HG02973 (cell line): ENCODE measurements around the gene ANKRD13B.

Source experiments
- ATAC-seq: cut with Tn5 transposase; IDR thresholded peaks from one replicate; pipeline ENCODE4 v1.9.1; 2021; ENCODE audit warnings: moderate library complexity; ENCODE audit not compliant: unreplicated experiment

Gene ANKRD13B

DNA sequence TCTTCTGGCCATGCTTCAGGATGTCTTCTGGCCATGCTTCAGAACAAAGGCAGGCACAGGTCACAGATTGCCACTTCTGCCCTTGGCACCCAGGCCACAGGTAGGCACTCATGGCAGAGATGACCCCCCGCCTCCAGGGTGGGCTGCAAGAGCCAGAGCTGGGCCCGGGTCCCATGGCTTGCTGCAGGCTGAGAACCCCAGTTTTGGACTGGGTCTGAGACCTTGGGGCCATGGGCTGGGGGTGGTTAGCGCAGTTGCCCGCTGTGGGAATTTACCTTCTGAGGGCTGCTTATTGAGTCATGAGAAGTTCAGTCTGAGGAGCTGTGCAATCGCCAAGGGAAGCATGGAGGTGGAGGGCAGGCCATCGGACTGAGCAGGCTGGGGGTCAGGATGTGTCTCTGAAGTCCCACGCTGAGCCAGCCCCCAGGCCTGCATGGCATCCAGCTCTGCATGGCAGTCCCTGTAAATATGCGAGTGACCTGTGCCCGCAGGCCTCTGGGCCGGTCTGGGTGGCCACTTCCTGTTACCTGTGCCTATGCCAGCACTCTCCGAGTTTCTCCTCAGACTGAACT lies 1.7 kb downstream of the ANKRD13B start:
- no peak for ATAC-seq

DNA sequence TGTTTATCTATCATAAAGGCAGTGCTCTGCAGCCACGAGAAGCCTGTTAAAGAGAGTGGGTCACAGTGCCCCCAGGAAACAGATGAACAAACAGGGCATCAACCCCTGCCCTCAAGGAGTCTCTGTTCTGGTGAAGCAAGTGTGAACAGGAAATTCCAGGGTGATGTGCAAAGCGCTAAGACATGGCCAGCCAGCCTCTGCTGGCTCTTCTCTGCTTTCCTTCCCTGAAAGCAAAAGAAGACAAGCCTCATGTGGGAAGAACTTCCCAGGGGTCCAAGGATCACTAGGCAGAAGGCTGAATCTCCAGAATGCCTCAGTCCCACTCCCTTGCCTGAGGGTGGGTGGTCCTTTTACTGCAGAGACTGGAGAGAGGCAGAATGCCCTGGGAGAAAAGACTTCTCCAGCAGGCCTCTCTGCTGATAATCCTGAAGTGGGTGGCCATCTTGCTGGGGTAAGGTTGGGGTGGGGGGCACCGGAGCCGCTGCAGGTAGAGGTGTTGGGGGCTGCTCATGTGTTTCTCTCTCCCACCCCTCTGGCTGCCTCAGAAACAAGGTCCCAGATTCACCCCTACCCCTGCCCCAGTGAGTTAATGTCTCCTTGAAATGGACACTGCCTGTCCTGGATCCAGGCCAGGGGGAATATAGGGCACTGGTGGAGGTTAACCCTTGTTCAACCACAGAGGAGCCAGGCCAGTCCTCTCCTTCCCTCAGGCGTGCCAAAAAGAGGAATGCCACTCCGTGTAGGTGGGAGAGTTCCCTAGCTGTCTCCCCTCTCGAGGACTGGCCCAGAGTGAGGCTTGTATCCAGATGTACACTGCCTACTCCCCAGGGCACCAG lies 2.4 kb downstream of the ANKRD13B start:
- ATAC-seq, result no peak

GRCh38 chr17:29595943-29596774 lies 3.2 kb downstream of the ANKRD13B start:
- ATAC-seq, result no peak

GRCh38 chr17:29596811-29597210 lies 3.9 kb downstream of the ANKRD13B start:
- ATAC-seq, result no peak

GRCh38 chr17:29597361-29598172 lies 4.6 kb downstream of the ANKRD13B start:
- ATAC-seq, result no peak

DNA sequence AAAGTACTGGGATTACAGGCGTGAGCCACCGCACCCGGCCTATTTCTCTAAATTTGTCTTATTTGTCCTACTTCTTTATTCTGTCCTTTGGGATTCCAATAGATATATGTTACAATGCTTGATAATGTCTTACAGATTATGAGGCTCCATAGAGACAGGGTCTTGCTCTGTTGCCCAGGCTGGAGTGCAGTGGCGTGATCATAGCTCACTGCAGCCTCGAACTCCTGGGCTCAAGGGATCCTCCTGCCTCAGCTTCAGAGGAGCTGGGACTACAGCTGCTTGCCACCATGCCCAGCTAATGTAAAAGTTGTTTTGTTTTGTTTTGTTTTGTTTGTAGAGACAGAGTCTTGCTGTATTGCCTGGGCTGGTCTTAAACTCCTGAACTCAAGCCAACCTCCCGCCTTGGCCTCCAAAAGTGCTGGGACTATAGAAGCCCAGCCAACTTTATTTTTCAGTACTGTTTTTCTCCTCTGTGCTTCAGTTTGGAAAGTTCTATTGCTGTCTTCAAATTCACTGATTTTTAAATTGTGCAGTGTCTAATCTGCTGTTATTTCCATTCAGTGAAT lies 10.3 kb downstream of the ANKRD13B start:
- no peak for ATAC-seq

GRCh38 chr17:29607557-29608195 lies 14.7 kb downstream of the ANKRD13B start:
- no peak for ATAC-seq

- ATAC-seq, result no peak
Measured at GRCh38 chr17:29608986-29609385, 16.1 kb downstream of the ANKRD13B start.

- no peak for ATAC-seq
Measured at GRCh38 chr17:29610395-29610794, 17.5 kb downstream of the ANKRD13B start.

GRCh38 chr17:29611351-29612093 lies 18.6 kb downstream of the ANKRD13B start:
- no peak for ATAC-seq

DNA sequence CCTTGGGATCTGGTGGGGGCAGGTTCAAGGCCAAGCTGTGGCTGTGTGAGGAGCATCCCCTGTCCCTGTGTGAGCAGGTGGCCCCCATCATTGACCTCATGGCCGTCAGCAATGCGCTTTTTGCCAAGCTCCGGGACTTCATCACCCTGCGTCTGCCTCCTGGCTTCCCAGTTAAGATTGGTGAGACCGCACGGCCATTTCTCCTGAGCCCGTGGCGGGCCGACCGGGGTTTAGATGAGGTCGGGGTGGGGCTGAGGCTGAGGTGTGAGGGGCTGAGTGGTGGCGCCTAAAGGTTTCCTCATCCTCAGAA lies 19.1 kb downstream of the ANKRD13B start:
- ATAC-seq, result no peak

DNA sequence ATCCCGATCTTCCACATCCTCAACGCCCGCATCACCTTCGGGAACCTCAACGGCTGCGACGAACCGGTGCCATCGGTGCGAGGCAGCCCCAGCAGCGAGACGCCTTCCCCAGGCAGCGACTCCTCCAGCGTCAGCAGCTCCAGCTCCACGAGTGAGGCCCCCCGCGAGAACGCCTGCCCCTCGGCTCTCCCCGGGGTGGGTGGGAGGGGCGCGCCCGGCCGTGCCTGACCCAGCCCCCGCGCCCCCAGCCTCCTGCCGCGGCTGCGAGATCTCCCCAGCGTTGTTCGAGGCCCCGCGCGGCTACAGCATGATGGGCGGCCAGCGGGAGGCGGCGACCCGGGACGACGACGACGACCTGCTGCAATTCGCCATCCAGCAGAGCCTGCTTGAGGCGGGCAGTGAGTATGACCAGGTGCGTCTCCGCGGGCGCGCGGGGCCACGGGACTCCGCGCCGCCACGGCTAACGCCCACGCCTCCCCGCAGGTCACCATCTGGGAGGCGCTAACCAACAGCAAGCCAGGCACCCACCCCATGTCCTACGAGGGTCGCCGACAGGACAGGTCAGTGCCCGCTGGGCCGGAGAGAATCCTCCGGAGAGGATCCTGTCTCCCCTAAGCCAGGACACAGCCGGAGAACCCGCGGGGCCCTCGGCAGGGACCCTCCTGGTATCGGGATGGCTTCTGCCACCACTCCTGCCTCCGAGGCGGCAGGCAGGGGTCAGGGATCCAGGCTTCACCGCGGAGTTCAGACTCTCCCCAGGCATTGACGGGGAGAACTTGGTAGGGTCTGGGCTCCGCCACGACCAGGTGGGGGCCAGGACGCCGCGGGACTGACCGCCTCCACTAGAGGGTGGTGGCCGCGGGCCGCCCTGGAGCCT lies 19.7 kb downstream of the ANKRD13B start:
- ATAC-seq, result no peak

DNA sequence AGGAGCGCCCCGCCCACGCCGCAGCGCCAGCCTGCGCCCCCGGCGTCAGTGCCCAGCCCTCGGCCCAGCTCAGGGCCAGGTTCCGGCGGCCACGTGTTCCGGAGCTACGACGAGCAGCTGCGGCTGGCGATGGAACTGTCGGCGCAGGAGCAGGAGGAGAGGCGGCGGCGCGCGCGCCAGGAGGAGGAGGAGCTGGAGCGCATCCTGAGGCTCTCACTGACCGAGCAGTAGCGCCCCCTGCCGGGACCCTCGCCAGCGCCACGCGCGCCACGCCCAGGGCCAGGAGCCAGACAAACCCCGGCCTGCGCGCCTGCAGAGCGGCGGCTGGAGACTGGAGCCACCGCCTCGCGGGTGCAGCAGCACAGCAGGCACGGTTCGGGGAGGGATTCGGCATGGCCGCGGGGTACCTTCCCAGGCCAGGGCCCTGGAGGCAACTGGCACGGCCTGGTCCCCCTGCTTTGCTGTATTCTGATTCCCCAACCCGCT lies 20.5 kb downstream of the ANKRD13B start:
- ATAC-seq, result no peak

GRCh38 chr17:29613856-29614255 lies 20.9 kb downstream of the ANKRD13B start:
- no peak for ATAC-seq

DNA sequence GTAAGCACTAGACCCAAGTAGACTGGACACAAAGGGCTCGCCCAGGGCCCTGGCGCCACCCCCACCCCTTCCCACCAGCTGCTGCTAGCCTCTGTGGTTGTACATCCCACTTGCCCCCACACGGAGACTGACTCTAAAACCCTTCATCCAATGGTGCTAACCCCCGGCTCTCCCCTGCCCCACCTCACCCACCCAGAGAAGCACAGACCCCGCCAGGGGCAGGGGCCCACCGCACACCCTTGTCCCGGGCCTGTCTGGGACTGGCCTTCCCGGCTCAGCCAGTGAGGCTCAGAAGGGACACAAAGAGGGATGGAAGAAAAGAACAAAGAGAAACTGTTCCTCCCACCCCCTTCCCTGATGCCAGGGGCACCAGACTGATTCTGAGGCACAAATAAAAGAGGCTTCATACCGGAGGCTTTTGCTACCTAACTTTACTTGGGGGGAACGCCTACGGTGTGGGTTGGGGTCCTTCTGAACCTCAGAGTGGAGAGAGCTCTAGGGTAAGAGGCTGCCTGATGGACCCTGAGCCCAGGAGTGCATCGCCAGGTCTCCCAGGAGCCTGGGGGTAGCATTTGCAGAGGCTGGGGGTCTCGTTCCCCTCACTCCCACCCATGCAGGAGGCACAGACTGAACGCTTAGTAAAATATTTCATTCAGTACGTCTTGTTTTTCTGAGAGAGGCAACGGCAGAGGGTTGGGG lies 21.6 kb downstream of the ANKRD13B start:
- ATAC-seq, result no peak

DNA sequence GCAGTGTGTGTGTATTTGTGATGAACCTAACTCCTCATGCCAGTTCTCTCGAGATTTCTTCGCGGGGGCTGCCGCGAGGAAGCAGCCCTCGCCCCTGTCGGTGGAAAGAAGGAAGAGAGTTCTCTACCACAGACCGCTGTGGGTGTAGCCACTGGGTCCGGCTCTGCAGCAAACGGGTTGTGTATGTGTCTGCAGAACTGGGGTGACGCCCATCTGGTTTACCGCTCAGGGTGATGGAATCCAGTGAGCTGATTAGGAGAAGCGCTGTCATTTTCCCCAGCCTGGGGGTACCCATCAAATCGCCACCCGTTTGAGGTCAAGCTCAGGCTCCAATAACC lies 22.1 kb downstream of the ANKRD13B start:
- no peak for ATAC-seq

GRCh38 chr17:29615492-29616299 lies 22.8 kb downstream of the ANKRD13B start:
- no peak for ATAC-seq
